Caki2 (cell line): ENCODE data around the gene TENT4B. TPM values are rescaled to one million over a fixed set of nuclear protein-coding genes. Genes with fewer than 3 reads are reported as not detected.

Source experiments
- DNase-seq: peaks from one replicate; pipeline ENCODE4 v3.0.0-alpha.2; 2015; ENCODE audit warnings: low read depth
- in situ Hi-C: cut with HindIII; loops from 2 replicates; pipeline ENCODE4 v1.10.0; 2016; ENCODE audit warnings: low sequenced_read_pairs, low pct_unique_long_range_greater_than_20kb, mixed read lengths
- total RNA-seq: library from RNA; depleted of rRNA; stranded (reverse); fragments of >200 nt; shearing (Covaris generic); gene quantifications from 2 replicates; pipeline ENCODE4 v1.2.3, GENCODE V29; 2014; ENCODE audit warnings: low replicate concordance

Gene TENT4B
- total RNA-seq, 1 experiment from 2014 or later: 4.2 TPM

- no peak for DNase-seq
- in situ Hi-C loops: no loop called here
These were observed 93.4 kb downstream of the TENT4B start for GRCh38 chr16:50246299-50247122.

- DNase-seq: no peak
- in situ Hi-C loops: no loop called here
These were observed 94.2 kb downstream of the TENT4B start for GRCh38 chr16:50247123-50247905.

- in situ Hi-C loops: no loop called here
These were observed 95.0 kb downstream of the TENT4B start for GRCh38 chr16:50247906-50248608.

GRCh38 chr16:50248845-50249244, 95.7 kb downstream of the TENT4B start:
- in situ Hi-C loops: no loop called here
- no peak for DNase-seq

More at GRCh38 chr16:50247906-50248608, 95.0 kb downstream of the TENT4B start:
- no peak for DNase-seq

GRCh38 chr16:50251375-50252081, 98.4 kb downstream of the TENT4B start:
- DNase-seq: peak; percentile 67
- in situ Hi-C loops: no loop called here

- in situ Hi-C loops: no loop called here
- DNase-seq: no peak
These were observed 99.0 kb downstream of the TENT4B start for GRCh38 chr16:50252082-50252611.

GRCh38 chr16:50252874-50253513, 99.9 kb downstream of the TENT4B start:
- no peak for DNase-seq
- in situ Hi-C loops: no loop called here

GRCh38 chr16:50253514-50253910, 100.4 kb downstream of the TENT4B start:
- in situ Hi-C loops: no loop called here
- DNase-seq: no peak

GRCh38 chr16:50254072-50254471, 101.0 kb downstream of the TENT4B start:
- DNase-seq: no peak
- in situ Hi-C loops: no loop called here

GRCh38 chr16:50255538-50255937, 102.4 kb downstream of the TENT4B start:
- in situ Hi-C loops: no loop called here

GRCh38 chr16:50256604-50257003, 103.5 kb downstream of the TENT4B start:
- in situ Hi-C loops: no loop called here

More at GRCh38 chr16:50255538-50255937, 102.4 kb downstream of the TENT4B start:
- no peak for DNase-seq

GRCh38 chr16:50257876-50258275, 104.8 kb downstream of the TENT4B start:
- in situ Hi-C loops: no loop called here

More at GRCh38 chr16:50256604-50257003, 103.5 kb downstream of the TENT4B start:
- no peak for DNase-seq

GRCh38 chr16:50259334-50260205, 106.5 kb downstream of the TENT4B start:
- no peak for DNase-seq
- in situ Hi-C loops: no loop called here

More at GRCh38 chr16:50257876-50258275, 104.8 kb downstream of the TENT4B start:
- no peak for DNase-seq

- no peak for DNase-seq
- in situ Hi-C loops: no loop called here
These were observed 107.4 kb downstream of the TENT4B start for GRCh38 chr16:50260206-50261159.

GRCh38 chr16:50261160-50261706, 108.1 kb downstream of the TENT4B start:
- in situ Hi-C loops: no loop called here
- DNase-seq: no peak
